K562 (cell line): Measurements from ENCODE around the gene DPP3. TPM values are rescaled to one million over a fixed set of nuclear protein-coding genes. Genes with fewer than 3 reads are reported as not detected.

Experiments
- CREB3 ChIP-seq: fragments of 450-650 bp; conservative IDR thresholded peaks from 2 replicates; pipeline ENCODE4 v1.6.1; 2016; ENCODE audit warnings: missing genetic modification characterization, low read depth, mild to moderate bottlenecking, missing compliant biosample characterization, moderate library complexity
- E2F6 ChIP-seq, 2 experiments: IDR thresholded peaks; 2 replicates each; pipeline ENCODE4 v1.6.1; 2011; ENCODE audit warnings: borderline replicate concordance in 1 of 2, control low read depth in 1 of 2, low read depth in 1 of 2, low read length in 1 of 2, mild to moderate bottlenecking in 1 of 2, mixed read lengths in 1 of 2, moderate library complexity in 1 of 2; ENCODE audit not compliant: insufficient read depth in 1 of 2, insufficient read length in 1 of 2, poor library complexity in 1 of 2, severe bottlenecking in 1 of 2; ENCODE audit errors: extremely low read depth in 1 of 2
- HBP1 ChIP-seq: fragments of 450-650 bp; formaldehyde crosslinking; IDR thresholded peaks from 2 replicates; pipeline ENCODE4 v1.4.0; 2022; ENCODE audit warnings: missing genetic modification characterization
- HEY1 ChIP-seq: fragments of 250-450 bp; sonication (Bioruptor Pico); IDR thresholded peaks from 2 replicates; pipeline ENCODE4 v1.5.0; 2020; ENCODE audit warnings: mild to moderate bottlenecking, moderate library complexity, borderline replicate concordance
- KDM4B ChIP-seq, 2 experiments: fragments of 450-650 bp in 1 of 2; sonication (generic) in 1 of 2; IDR thresholded peaks; 2 replicates each; pipeline ENCODE4 v1.6.1; 2016 to 2017; ENCODE audit warnings: borderline replicate concordance in 2 of 2, antibody characterized with exemption in 1 of 2, low read depth in 1 of 2, mild to moderate bottlenecking in 1 of 2
- LCOR ChIP-seq: sonication (generic); formaldehyde crosslinking; IDR thresholded peaks from 2 replicates; pipeline ENCODE4 v1.8.0; 2022; ENCODE audit warnings: mild to moderate bottlenecking, missing genetic modification reagents
- NONO ChIP-seq, 2 experiments: fragments of 200-400 bp in 1 of 2; fragments of 450-650 bp in 1 of 2; formaldehyde crosslinking in 1 of 2; IDR thresholded peaks; 2 replicates each; pipeline ENCODE4 v1.6.1; 2017; ENCODE audit warnings: low read depth in 2 of 2, mild to moderate bottlenecking in 2 of 2, moderate library complexity in 2 of 2, low read length in 1 of 2
- TARDBP ChIP-seq: fragments of 450-650 bp; IDR thresholded peaks from 2 replicates; pipeline ENCODE4 v1.6.1; 2016
- UBTF ChIP-seq, 2 experiments: IDR thresholded peaks; 2 replicates each; pipeline ENCODE4 v1.6.1; 2012; ENCODE audit warnings: improper control_type of control experiment in 2 of 2, low read depth in 2 of 2, low read length in 2 of 2, borderline replicate concordance in 1 of 2
- ZC3H4 ChIP-seq: sonication (generic); formaldehyde crosslinking; IDR thresholded peaks from 2 replicates; pipeline ENCODE4 v1.9.0; 2021; ENCODE audit warnings: missing genetic modification reagents, borderline replicate concordance
- ZNF780A ChIP-seq: fragments of 250-450 bp; sonication (Bioruptor Pico); IDR thresholded peaks from 2 replicates; pipeline ENCODE4 v1.5.0; 2021; ENCODE audit warnings: mild to moderate bottlenecking
- polyA plus RNA-seq, 8 experiments: library from polyadenylated mRNA; depleted of rRNA in 4 of 8; stranded (reverse) in 5 of 8; unstranded in 3 of 8; fragments of >200 nt; fragmentation: Nextera tagmentation in 2 of 8; fragmentation: Illumina TruSeq in 1 of 8; extraction: Ambion mirVana in 2 of 8; extraction: Trizol in 1 of 8; gene quantifications; 2 replicates each; pipeline versions ENCODE4 v1.2.1 to v1.2.3, GENCODE V29; 2011 to 2014; ENCODE audit warnings: inconsistent platforms in 1 of 8, missing spikeins in 1 of 8
- total RNA-seq, 7 experiments: library from RNA; depleted of rRNA in 6 of 7; stranded (reverse); fragments of >200 nt in 6 of 7; fragmentation: Illumina TruSeq in 2 of 7; extraction: Trizol in 2 of 7; gene quantifications; 2 replicates each; pipeline versions ENCODE4 v1.2.1 to v1.2.3, GENCODE V29; 2011 to 2021; ENCODE audit warnings: low replicate concordance in 1 of 7

The DPP3 gene
- total and polyA plus RNA-seq, 9 of the 15 experiments (the other 6 are each of a cell fraction or from before 2014, with no cell fraction given): 3.7 to 69.2 (median 43.3) TPM

DNA sequence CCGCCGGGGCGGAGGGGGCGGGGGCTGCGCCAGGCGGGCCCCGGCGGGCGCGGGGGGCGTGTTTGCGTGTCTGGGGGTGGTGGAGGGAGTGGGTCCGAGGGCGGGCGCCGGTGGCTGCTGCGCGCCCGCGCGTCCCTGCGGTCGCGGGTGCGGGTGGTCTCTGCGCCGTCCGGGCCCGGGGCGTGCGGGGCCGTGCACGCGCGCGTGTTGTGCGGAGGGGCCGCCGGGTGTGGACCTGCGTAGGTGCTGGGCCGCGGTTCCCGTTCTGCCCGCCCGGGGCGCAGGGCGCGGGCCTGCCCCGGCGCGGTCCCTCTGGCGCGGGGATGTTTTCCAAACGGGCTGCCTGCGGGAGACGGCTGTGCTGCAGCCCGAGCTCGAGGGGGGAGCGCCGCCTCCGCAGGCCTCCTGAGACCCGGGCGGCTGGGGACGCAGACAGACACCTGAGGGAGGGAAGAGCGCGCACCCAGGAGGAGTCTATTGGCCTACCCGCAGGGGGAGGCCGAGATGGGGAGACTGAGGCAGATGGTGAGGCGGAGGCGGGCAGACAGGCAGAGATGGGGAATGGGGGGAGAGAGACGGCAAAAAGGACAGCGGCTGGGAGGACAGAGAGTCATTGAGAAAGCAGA, 13.1 kb upstream of the DPP3 start (continued):
- TF ChIP-seq NONO (IDR thresholded peaks at IDR 0.05; ENCODE audit: low read depth in 2 of 2, low read length in 1 of 2) (0 out of 4 replicates have a peak, but pooled peaks of 1 of the 2 experiments have one; percentile 27), HEY1 (CRISPR knock-in tag) (no peak), KDM4B (IDR thresholded peaks at IDR 0.05; ENCODE audit: borderline replicate concordance in 2 of 2, low read depth in 1 of 2) (no peak), E2F6 (IDR thresholded peaks at IDR 0.05; ENCODE audit: borderline replicate concordance in 1 of 2, extremely low read depth in 1 of 2, insufficient read depth in 1 of 2, insufficient read length in 1 of 2, low read depth in 1 of 2, low read length in 1 of 2, poor library complexity in 1 of 2, severe bottlenecking in 1 of 2) (no peak), HBP1 (no peak), ZC3H4 (CRISPR knock-in tag) (no peak), UBTF (IDR thresholded peaks at IDR 0.05; ENCODE audit: borderline replicate concordance in 1 of 2, low read depth in 2 of 2, low read length in 2 of 2) (peak; percentile 91 to 94), LCOR (no peak), TARDBP (no peak), ZNF780A (CRISPR knock-in tag) (no peak), CREB3 (tag) (no peak)
